ENCODE results near the gene MIER2.

The MIER2 gene

GRCh38 chr19:307793-308420 lies 36.7 kb downstream of the MIER2 start:
- DNase-seq (ENCODE audit: extremely low spot score), result no peak
- TF ChIP-seq SP1 (IDR thresholded peaks at IDR 0.05) (no peak), SUZ12 (IDR thresholded peaks at IDR 0.05) (no peak), LEF1 (IDR thresholded peaks at IDR 0.05; ENCODE audit: borderline replicate concordance) (no peak), FOXK2 (IDR thresholded peaks at IDR 0.05) (no peak), ZNF384 (IDR thresholded peaks at IDR 0.05) (no peak), L3MBTL2 (conservative IDR thresholded peaks at IDR 0.05) (no peak)
- CTCF ChIA-PET, result no interaction called here
- POLR2A ChIA-PET, result no interaction called here

- POLR2A ChIA-PET, result no interaction called here
- CTCF ChIA-PET, result no interaction called here
- TF ChIP-seq FOXK2 (IDR thresholded peaks at IDR 0.05), result no peak
- no peak for TF ChIP-seq ELF4 (IDR thresholded peaks at IDR 0.05)
- TF ChIP-seq ZNF384 (IDR thresholded peaks at IDR 0.05), result no peak
- no peak for TF ChIP-seq FOXM1 (IDR thresholded peaks at IDR 0.05; ENCODE audit: borderline replicate concordance)
- TF ChIP-seq PKNOX1 (IDR thresholded peaks at IDR 0.05), result no peak
- no peak for TF ChIP-seq TARDBP (IDR thresholded peaks at IDR 0.05)
- TF ChIP-seq LEF1 (IDR thresholded peaks at IDR 0.05; ENCODE audit: borderline replicate concordance), result no peak
- no peak for TF ChIP-seq SUZ12 (IDR thresholded peaks at IDR 0.05)
- TF ChIP-seq CTBP1 (IDR thresholded peaks at IDR 0.05; ENCODE audit: borderline replicate concordance), result no peak
- no peak for TF ChIP-seq FOXA1 (IDR thresholded peaks at IDR 0.05)
- TF ChIP-seq ARNT (IDR thresholded peaks at IDR 0.05), result no peak
- no peak for TF ChIP-seq L3MBTL2 (conservative IDR thresholded peaks at IDR 0.05)
- TF ChIP-seq BHLHE40 (IDR thresholded peaks at IDR 0.05; ENCODE audit: borderline replicate concordance), result no peak
- no peak for TF ChIP-seq NFRKB (IDR thresholded peaks at IDR 0.05)
- TF ChIP-seq HDGF (IDR thresholded peaks at IDR 0.05; ENCODE audit: borderline replicate concordance), result no peak
- no peak for TF ChIP-seq SP1 (IDR thresholded peaks at IDR 0.05)
- DNase-seq (ENCODE audit: extremely low spot score), result no peak
Observed at GRCh38 chr19:307111-307531, 37.5 kb downstream of the MIER2 start.

- TF ChIP-seq PKNOX1 (IDR thresholded peaks at IDR 0.05) (no peak), BHLHE40 (IDR thresholded peaks at IDR 0.05; ENCODE audit: borderline replicate concordance) (no peak), FOXA1 (IDR thresholded peaks at IDR 0.05) (no peak), TARDBP (IDR thresholded peaks at IDR 0.05) (no peak), ARNT (IDR thresholded peaks at IDR 0.05) (no peak), HDGF (IDR thresholded peaks at IDR 0.05; ENCODE audit: borderline replicate concordance) (no peak), SUZ12 (IDR thresholded peaks at IDR 0.05) (no peak), L3MBTL2 (conservative IDR thresholded peaks at IDR 0.05) (no peak), ZNF384 (IDR thresholded peaks at IDR 0.05) (no peak), ELF4 (IDR thresholded peaks at IDR 0.05) (no peak), FOXM1 (IDR thresholded peaks at IDR 0.05; ENCODE audit: borderline replicate concordance) (no peak), SP1 (IDR thresholded peaks at IDR 0.05) (no peak), LEF1 (IDR thresholded peaks at IDR 0.05; ENCODE audit: borderline replicate concordance) (no peak), CTBP1 (IDR thresholded peaks at IDR 0.05; ENCODE audit: borderline replicate concordance) (no peak), FOXK2 (IDR thresholded peaks at IDR 0.05) (no peak)
- POLR2A ChIA-PET, result no interaction called here
- CTCF ChIA-PET, result no interaction called here
- DNase-seq (ENCODE audit: extremely low spot score), result no peak
Observed at GRCh38 chr19:306151-306900, 38.3 kb downstream of the MIER2 start.

- TF ChIP-seq CTBP1 (IDR thresholded peaks at IDR 0.05; ENCODE audit: borderline replicate concordance), result no peak
- POLR2A ChIA-PET, result no interaction called here
- no peak for DNase-seq (ENCODE audit: extremely low spot score)
- CTCF ChIA-PET, result no interaction called here
Observed at GRCh38 chr19:305240-306150, 39.1 kb downstream of the MIER2 start.

- CTCF ChIA-PET, result no interaction called here
- TF ChIP-seq CTBP1 (IDR thresholded peaks at IDR 0.05; ENCODE audit: borderline replicate concordance) (no peak), SUZ12 (IDR thresholded peaks at IDR 0.05) (no peak), FOXM1 (IDR thresholded peaks at IDR 0.05; ENCODE audit: borderline replicate concordance) (no peak), ELF4 (IDR thresholded peaks at IDR 0.05) (no peak), TARDBP (IDR thresholded peaks at IDR 0.05) (no peak), FOXA1 (IDR thresholded peaks at IDR 0.05) (no peak), FOXK2 (IDR thresholded peaks at IDR 0.05) (no peak), ARNT (IDR thresholded peaks at IDR 0.05) (no peak), LEF1 (IDR thresholded peaks at IDR 0.05; ENCODE audit: borderline replicate concordance) (no peak), ZNF384 (IDR thresholded peaks at IDR 0.05) (no peak), PKNOX1 (IDR thresholded peaks at IDR 0.05) (no peak), SP1 (IDR thresholded peaks at IDR 0.05) (no peak), L3MBTL2 (conservative IDR thresholded peaks at IDR 0.05) (no peak), BHLHE40 (IDR thresholded peaks at IDR 0.05; ENCODE audit: borderline replicate concordance) (no peak), HDGF (IDR thresholded peaks at IDR 0.05; ENCODE audit: borderline replicate concordance) (no peak), NFRKB (IDR thresholded peaks at IDR 0.05) (no peak)
- no peak for DNase-seq (ENCODE audit: extremely low spot score)
- POLR2A ChIA-PET, result no interaction called here
Observed at GRCh38 chr19:296476-297225, 47.9 kb downstream of the MIER2 start.
